AG09309 (cell line): ENCODE results near the gene NOS1AP.

Source experiments
- DNase-seq: peaks from one replicate; pipeline ENCODE4 v3.0.0-alpha.2; 2010; ENCODE audit warnings: low read depth
- H3K4me3 ChIP-seq: 2 replicates; pipeline ENCODE4 v1.5.1; 2011; ENCODE audit warnings: mild to moderate bottlenecking, low read depth, low read length, moderate library complexity; ENCODE audit not compliant: control insufficient read depth
- TF ChIP-seq, protein P1 (sequence below): IDR thresholded peaks from 2 replicates; pipeline ENCODE4 v1.5.1; 2011; ENCODE audit warnings: mild to moderate bottlenecking, low read depth, low read length, inconsistent platforms; ENCODE audit not compliant: insufficient read depth, control insufficient read depth; ENCODE audit errors: missing control alignments

NOS1AP gene

DNA sequence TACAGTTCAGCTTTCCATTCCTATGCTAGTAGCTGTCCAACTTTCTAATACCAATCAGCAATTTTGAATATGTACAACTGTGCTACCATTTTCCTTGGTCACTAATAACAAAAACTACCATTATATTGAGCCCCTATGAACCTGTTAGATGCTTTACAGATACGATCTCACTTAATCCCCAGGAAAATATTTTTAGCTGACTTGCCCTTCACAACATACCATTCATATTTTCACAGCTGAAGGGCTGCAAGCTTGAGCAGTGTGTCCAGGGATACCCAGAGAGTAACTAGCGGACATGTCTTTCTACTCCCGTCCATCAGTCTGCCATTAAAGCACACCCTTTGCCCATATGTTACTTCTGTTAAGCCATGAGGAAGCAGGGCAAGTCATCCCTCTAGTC is 166.7 kb downstream of the NOS1AP start:
- no peak for DNase-seq
- TF ChIP-seq, protein P1, sequence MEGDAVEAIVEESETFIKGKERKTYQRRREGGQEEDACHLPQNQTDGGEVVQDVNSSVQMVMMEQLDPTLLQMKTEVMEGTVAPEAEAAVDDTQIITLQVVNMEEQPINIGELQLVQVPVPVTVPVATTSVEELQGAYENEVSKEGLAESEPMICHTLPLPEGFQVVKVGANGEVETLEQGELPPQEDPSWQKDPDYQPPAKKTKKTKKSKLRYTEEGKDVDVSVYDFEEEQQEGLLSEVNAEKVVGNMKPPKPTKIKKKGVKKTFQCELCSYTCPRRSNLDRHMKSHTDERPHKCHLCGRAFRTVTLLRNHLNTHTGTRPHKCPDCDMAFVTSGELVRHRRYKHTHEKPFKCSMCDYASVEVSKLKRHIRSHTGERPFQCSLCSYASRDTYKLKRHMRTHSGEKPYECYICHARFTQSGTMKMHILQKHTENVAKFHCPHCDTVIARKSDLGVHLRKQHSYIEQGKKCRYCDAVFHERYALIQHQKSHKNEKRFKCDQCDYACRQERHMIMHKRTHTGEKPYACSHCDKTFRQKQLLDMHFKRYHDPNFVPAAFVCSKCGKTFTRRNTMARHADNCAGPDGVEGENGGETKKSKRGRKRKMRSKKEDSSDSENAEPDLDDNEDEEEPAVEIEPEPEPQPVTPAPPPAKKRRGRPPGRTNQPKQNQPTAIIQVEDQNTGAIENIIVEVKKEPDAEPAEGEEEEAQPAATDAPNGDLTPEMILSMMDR: no peak
- no peak overlapping the region for H3K4me3 ChIP-seq

DNA sequence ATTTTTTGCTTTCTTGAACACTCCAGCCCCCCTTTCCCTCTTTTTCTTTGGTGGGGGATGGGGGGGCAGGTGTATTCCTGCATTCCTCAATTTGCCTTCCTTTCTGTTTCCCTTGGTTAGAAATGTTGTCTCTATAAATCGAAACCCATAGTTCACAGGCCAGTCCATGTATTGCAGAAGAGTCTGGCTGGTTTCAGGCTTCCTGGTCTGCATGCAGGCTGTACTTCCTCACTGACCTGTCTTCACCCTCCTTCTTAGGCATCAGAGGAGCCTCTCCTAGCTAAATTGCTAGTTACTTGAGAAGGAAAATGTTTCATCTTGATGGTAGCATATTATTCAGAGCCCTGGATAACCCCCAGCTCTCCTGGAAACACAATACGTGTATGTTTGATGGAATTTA is 167.1 kb downstream of the NOS1AP start:
- no peak overlapping the region for H3K4me3 ChIP-seq
- TF ChIP-seq, protein P1: no peak
- no peak for DNase-seq

DNA sequence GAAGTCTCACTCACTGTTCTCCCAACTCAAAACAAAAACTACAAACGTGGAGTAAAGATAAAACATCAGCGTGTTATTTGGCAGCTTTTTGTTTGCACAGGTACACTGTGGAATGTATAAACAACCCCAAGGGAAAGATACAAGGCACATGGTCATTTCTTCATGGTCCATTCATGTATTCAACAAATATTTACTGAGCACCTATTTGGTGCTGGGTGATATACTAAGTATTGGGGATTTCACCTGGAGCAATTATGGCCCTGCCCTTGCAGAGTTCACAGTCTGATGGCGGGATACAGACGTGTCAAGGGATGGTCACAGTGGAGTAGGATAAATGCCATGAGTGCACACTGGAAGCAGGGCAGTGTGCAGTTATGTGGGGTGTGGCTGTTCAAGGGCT is 171.1 kb downstream of the NOS1AP start:
- TF ChIP-seq, protein P1: no peak
- H3K4me3 ChIP-seq: no peak overlapping the region
- DNase-seq: no peak

GRCh38 chr1:162242804-162243203 is 173.3 kb downstream of the NOS1AP start:
- TF ChIP-seq, protein P1: no peak
- DNase-seq: no peak
- no peak overlapping the region for H3K4me3 ChIP-seq

DNA sequence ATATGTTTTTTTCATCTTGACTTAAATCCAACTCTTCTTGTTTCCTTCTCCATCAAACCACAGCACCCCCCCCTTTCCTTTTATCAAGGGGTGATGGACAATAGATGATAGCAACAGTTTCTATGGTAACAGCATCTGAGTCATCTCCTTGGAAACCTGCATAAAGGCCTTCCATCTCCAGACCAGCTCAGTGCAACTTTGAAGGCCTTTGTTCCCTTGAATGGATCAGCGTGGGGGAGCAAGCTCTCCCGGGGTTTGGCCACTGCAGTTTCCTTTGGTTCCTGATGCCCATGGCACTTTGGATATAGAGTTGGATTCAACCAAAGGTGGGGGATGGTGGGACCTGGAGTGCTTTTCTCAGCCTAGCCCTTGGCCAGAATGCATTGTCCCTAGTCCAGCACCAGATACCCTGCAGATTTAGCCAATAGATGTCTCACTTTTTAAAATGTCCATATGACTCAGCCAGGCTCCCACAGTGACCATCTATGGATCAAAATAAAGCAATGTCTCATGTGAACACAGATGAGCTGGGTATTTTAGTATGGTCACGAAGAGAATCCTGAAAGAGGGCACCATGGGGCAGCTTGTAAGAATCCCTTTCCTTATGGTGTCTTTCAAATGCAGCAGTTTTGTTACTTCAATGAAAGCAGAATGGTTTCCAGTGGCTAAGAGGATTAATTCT is 179.5 kb downstream of the NOS1AP start:
- no peak for DNase-seq
- H3K4me3 ChIP-seq: no peak overlapping the region
- TF ChIP-seq, protein P1: no peak

GRCh38 chr1:162250004-162250730 is 180.7 kb downstream of the NOS1AP start:
- no peak overlapping the region for H3K4me3 ChIP-seq
- DNase-seq: no peak
- TF ChIP-seq, protein P1: no peak
